T47D (cell line): ENCODE data around the gene BEND6.

ENCODE experiments used
- DNase-seq, 2 experiments: peaks; one replicate each; pipeline versions ENCODE4 v3.0.0 to v3.0.0-alpha.2; 2011 to 2012; ENCODE audit warnings: low read depth in 1 of 2, low spot score in 1 of 2
- JUND ChIP-seq: IDR thresholded peaks from 2 replicates; pipeline ENCODE4 v1.6.1; 2012; ENCODE audit warnings: low read depth
- in situ Hi-C: cut with HindIII; loops from 2 replicates; pipeline ENCODE4 v1.10.0; 2016; ENCODE audit warnings: low sequenced_read_pairs, low pct_unique_long_range_greater_than_20kb

Gene BEND6

DNA sequence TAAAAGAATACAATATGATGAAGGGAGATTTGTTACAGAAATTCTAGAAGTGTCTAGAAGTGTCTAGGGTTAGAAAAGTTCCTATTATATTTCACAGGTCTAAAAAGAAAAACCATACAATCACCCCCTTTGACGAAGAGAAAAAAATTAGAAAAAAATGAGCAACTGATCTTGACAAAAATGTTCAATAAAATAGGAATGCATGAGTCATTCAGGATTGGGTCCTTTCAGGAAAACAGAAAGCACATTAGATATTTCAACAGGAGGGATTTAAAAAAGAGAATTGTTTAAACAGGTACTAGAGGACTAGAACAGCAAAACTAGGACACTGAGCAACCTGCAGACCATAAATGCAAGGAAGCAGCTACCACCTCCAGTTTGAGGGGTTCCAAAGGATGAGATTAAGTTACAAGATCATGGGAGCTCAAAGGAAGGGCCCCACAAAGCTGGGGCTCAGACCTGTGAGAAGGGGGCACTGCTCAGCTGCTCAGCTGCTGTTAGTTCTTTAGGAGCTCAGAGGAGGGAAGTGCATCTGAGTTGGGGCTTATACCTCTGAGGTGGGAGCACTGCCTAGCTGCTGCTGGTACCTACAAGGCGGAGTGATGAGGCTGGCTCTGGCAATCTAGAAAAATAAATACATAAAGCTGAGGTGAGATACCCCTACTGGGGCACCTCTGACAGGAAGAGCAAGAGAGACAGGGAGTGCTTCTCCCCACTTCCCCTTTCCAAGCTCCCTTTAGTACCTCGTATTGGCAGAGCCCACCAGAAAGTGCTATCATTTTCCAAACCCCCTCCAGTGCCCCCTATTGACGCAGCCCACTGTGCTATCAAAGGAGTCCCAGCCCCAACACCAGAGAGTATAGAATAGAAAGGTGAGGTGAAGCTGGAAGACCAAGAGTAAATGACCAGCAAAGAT, 27.1 kb upstream of the BEND6 start:
- in situ Hi-C loops = no loop called here
- no peak for TF ChIP-seq JUND
- DNase-seq = no peak

DNA sequence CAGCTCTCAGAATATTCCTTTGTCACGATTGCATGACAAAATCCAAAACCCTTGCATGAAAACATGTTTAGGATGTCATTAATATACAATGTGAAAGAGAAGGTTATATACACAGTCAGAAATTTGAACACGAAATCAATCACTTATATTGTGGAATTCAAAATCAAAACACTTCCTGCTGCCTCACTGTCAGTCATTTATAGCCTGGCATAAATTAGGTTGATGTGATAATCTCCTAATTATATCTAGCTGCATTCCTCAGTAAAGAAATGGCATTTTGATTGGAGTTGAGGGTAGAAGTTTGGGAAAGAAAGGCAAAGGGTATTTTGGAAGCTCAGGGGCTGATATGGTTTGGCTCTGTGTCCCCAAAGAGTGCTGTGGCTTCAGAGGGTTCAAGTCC, 24.1 kb upstream of the BEND6 start:
- in situ Hi-C loops = no loop called here
- no peak for TF ChIP-seq JUND
- no peak for DNase-seq

- TF ChIP-seq JUND = no peak
- in situ Hi-C loops = no loop called here
- no peak for DNase-seq
Observed at GRCh38 chr6:56932910-56933477, 21.9 kb upstream of the BEND6 start.

DNA sequence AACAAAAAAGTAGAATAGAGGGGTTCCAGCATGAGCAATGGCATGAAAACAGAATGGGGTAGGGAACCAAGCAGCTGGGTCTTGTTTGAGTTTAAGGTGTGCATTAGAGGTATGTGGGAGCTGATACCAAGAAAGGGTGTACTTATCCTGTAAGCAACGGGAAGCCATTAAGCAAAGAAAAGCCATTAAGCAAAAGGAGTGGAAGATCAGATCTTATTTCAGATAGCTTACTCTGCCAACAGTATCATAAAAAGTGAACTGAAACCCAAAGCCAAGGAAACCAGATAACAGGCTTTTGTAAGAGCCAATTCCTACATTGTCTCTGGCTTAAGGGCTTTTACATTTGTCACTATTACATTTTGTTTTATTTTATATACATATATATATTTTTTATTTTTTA, 21.3 kb upstream of the BEND6 start:
- in situ Hi-C loops = no loop called here
- DNase-seq = no peak
- no peak for TF ChIP-seq JUND

- in situ Hi-C loops = no loop called here
- TF ChIP-seq JUND = no peak
- no peak for DNase-seq
Observed at GRCh38 chr6:56934876-56935275, 20.0 kb upstream of the BEND6 start.

GRCh38 chr6:56936466-56936865, 18.4 kb upstream of the BEND6 start:
- no peak for TF ChIP-seq JUND
- in situ Hi-C loops = no loop called here

DNA sequence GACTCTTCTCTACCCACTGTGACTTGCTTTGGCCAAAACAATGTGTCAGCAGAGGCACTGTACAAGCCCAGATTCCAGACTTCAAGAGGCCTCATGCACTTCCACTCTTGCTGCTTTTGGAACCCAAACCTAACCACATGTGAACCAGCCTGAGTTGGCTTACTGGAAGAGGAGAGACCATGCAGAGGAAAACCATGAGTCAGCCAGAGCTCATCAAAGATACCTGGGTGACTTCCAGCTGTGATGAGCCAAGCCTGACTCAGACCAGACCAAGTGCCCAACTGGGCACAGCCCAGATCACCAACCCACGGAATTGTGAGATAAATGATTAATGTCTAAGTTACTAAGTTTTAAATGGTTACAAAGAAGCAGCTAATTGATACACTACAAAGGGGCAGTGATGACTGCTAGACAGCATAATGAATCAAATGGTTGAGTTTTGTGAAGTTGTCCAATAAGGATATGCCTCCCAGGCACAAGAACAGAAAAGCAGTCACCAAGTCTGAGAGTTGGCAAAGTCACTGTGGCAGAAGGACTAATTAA, 16.2 kb upstream of the BEND6 start:
- TF ChIP-seq JUND = no peak
- in situ Hi-C loops = no loop called here
- DNase-seq = no peak

More at GRCh38 chr6:56936466-56936865, 18.4 kb upstream of the BEND6 start:
- DNase-seq = no peak

- no peak for DNase-seq
- in situ Hi-C loops = no loop called here
- no peak for TF ChIP-seq JUND
Observed at GRCh38 chr6:56940463-56940862, 14.4 kb upstream of the BEND6 start.

- DNase-seq = no peak
- no peak for TF ChIP-seq JUND
- in situ Hi-C loops = no loop called here
Observed at GRCh38 chr6:56940977-56941376, 13.9 kb upstream of the BEND6 start.

DNA sequence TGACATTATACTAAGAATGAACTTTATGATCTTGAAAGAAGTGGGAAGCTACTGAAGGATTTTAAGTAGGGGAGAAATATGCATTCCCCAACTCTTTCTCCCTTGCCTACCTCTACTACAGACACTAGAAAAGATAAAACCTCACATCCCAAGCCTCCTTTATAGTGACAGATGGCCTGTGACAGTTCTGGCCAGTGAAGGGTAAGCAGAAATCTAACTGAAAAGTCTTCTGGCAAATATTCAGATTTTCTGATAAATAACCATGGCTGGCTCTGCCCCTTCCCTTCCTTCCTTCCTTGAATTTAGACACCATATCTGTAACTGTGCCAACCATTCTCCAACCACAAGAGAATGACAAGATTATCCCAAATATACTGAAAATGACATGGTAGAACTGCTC, 10.2 kb upstream of the BEND6 start:
- no peak for DNase-seq
- in situ Hi-C loops = no loop called here
- TF ChIP-seq JUND = no peak

DNA sequence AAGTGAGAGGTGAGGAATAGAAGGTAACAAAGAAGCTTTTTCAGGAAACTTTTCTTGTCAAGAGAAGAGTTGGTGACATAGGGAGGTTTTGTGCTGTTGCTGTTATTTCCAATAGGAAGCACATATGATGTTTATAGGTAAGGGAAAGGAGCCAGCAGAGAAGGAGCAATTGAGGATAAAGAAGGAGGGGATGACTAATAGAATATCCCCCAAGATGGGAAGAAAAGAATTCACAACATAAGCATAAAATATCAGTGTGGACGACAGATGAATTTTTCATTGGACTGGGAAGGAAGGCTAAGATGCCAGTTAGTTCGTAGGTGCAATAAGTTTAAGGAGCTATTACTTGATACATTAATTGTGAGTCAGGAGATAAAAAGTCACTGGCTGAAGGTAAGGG, 8.5 kb upstream of the BEND6 start:
- no peak for DNase-seq
- no peak for TF ChIP-seq JUND
- in situ Hi-C loops = no loop called here

DNA sequence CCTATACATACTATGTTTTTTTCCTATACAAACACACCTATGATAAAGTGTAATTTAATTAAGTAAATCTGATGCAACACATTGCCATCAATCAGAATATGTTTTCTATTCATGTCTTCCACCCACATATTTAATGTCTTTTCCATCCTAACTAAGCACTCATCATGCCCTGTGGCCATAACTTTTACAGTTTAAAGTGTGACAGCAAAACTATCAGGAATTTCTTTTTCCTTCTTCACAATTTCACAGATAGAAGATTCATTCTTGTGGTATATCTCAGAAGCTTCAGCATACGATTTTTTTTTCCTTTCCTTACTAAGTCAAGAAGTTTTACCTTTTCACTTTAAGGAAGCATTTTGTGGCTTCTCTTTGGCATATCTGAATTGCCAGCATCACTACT, 7.0 kb upstream of the BEND6 start:
- no peak for DNase-seq
- TF ChIP-seq JUND = no peak
- in situ Hi-C loops = no loop called here

GRCh38 chr6:56949265-56949664, 5.6 kb upstream of the BEND6 start:
- no peak for DNase-seq
- in situ Hi-C loops = no loop called here

More at GRCh38 chr6:56949265-56949664, 5.6 kb upstream of the BEND6 start:
- no peak for TF ChIP-seq JUND
